ENCODE data around the gene CKM.

DNA sequence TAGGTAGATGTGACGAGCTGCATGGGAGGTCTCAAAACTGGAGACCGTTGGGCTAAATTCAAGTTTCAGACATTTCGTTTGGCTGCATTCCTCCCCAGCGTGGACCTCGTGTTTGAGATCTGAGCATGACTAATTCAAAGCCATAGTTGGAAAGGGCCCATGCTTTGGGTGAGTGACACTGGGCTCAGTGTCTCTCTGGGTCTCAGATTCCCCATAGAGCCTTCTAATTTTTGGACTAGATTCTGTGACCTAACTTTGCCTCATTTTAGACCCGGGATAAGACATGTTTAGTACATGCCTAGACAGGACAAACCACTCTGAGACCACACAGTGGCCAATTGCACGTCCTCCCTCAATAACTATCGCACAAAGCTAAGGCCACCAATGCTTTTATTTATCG, 16.6 kb downstream of the CKM start:
- TF ChIP-seq ZNF274 (IDR thresholded peaks at IDR 0.05; ENCODE audit: low read depth, low read length) (no peak), YY1 (IDR thresholded peaks at IDR 0.05; ENCODE audit: insufficient read depth, insufficient read length) (no peak)
